ENCODE results near the gene ELOA. TPM values are rescaled to one million over a fixed set of nuclear protein-coding genes. Genes with fewer than 3 reads are reported as not detected.

ELOA gene
- total RNA-seq = 25.1 and 31.4 TPM in 2 replicates

GRCh38 chr1:23743287-23744152 lies at the start of gene ELOA:
ELOA (plus strand) TSS chr1:23743471; CDS start chr1:23743504, 33 bp downstream.

DNA sequence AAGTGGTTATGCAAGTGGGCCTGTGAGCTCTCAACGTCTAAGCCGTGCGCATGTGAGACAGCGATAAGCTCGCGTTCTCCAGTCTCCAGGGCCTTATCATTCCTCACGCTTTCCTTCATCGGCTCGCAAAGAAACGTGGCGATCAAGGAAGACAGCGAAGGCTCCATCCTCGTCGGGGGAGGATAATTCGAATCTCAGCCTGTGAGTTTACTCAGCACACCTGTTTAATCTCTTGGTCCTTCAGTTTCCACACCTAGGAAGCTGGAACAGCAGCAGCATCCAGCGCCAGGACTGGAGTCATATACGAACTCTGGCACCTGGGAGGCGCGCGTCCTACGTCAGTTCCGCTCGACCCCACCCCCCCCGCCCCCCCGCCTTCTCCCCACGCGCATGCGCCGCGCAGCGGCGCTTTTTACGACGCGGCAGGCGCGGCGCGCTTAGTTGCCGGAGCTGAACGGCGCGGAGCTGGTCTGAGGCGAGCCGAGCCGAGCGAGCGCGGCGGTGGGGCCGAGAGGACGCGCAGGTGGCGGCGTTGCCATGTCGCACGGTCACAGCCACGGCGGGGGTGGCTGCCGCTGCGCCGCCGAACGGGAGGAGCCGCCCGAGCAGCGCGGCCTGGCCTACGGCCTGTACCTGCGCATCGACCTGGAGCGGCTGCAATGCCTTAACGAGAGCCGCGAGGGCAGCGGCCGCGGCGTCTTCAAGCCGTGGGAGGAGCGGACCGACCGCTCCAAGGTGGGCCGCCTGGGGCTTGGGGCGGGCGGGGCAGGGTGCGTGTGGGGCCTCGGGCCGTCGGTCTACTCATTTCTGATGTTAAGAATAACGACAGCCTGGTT lies 34.9 kb downstream of the ELOA start, which contains the start of gene PITHD1:
PITHD1 (plus strand) TSS at position 440 of the 836 bp plus-strand sequence; CDS start at position 538, 98 bp downstream.

GRCh38 chr1:23790696-23791515 lies 47.6 kb downstream of the ELOA start, which contains the start of gene LYPLA2:
LYPLA2 (plus strand) TSS chr1:23791145; CDS start chr1:23792683, 1,538 bp downstream.

GRCh38 chr1:23800400-23801337 lies 57.4 kb downstream of the ELOA start, which contains the start of gene GALE:
GALE (minus strand) TSS chr1:23800754; CDS start chr1:23799007, 1,747 bp downstream.

Other genes starting within 250 kb of the ELOA start
- gene E2F2, start 212.2 kb upstream of the ELOA start, total RNA-seq = 1.2 and 2.3 TPM in 2 replicates
- 114 and 706 TPM in 2 replicates for gene ID3, start 184.0 kb upstream of the ELOA start, total RNA-seq
- gene RPL11, start 51.7 kb upstream of the ELOA start, total RNA-seq = 875 and 1,510 TPM in 2 replicates
- gene PITHD1, start 34.9 kb downstream of the ELOA start, total RNA-seq = 39.4 and 40.2 TPM in 2 replicates
- 37.8 and 86.4 TPM in 2 replicates for gene LYPLA2, start 47.7 kb downstream of the ELOA start, total RNA-seq
- gene GALE, start 57.3 kb downstream of the ELOA start, total RNA-seq = 10.7 and 71.2 TPM in 2 replicates
- 35.3 and 54.8 TPM in 2 replicates for gene HMGCL, start 82.0 kb downstream of the ELOA start, total RNA-seq
- gene FUCA1, start 124.8 kb downstream of the ELOA start, total RNA-seq = 6.2 and 10.7 TPM in 2 replicates
- gene CNR2, start 169.9 kb downstream of the ELOA start, total RNA-seq = not detected in 2 replicates
- 64.8 and 73.3 TPM in 2 replicates for gene PNRC2, start 216.4 kb downstream of the ELOA start, total RNA-seq
- gene SRSF10, start 236.9 kb downstream of the ELOA start, total RNA-seq = 59.6 and 62.2 TPM in 2 replicates

Measured in epithelial cell of alveolus of lung (primary cell).